Measurements from ENCODE around the gene KDM2B.
"Not testable (repeated sequence)": the region's sequence is repeated elsewhere in the genome, so short reads cannot be mapped to it uniquely, and the experiment has no call there.

The KDM2B gene

DNA sequence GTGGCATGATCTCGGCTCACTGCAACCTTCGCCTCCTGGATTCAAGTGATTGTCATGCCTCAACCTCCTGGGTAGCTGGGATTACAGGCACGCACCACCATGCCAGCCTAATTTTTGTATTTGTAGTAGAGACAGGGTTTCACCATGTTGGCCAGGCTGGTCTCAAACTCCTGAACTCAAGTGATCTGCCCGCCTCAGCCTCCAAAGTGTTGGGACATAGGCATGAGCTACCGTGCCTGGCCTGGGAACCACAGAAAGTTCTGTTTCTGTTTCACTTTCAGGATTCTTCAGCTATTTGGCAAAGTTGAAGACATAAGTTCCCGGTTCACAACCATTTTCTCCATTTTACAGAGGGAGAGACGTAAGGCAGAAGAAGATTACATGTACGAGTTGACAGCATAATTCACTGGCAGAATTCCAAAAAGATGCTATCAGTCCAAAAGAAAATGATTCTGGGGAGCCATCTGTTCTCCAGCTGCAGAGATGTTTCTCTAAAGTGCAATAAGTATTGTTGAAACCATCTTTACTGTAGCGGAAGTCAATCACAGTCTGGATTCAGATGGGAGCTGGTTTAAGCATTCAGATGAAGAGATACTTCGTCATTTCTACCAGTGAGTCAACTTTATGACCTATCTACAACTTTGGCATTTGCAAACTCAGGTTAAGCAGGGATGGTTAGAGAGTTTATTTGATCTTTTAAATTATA lies 189.1 kb downstream of the KDM2B start:
- Histone ChIP-seq H4K20me1 (ENCODE audit: insufficient read depth, low read length) (no peaks in the 10 kb centered on the region), H3K9me3 (ENCODE audit: low read length) (no peaks in the 10 kb centered on the region), H3K4me2 (ENCODE audit: low read length) (no peak overlapping the region), H3K4me1 (ENCODE audit: insufficient read depth, low read length, severe bottlenecking) (no peaks in the 10 kb centered on the region), H3K27me3 (ENCODE audit: insufficient read depth, low read length) (no peaks in the 10 kb centered on the region), H3K36me3 (ENCODE audit: insufficient read depth, low read length) (no peaks in the 10 kb centered on the region), H3K4me3 (ENCODE audit: low read depth, low read length, poor library complexity, severe bottlenecking) (no peak overlapping the region), H3K27ac (ENCODE audit: low read depth, low read length, poor library complexity, severe bottlenecking) (no peak overlapping the region), H3K9ac (ENCODE audit: low read length) (no peak overlapping the region), H2AFZ (ENCODE audit: low read length) (no peak overlapping the region), H3K9me2 (ENCODE audit: low read depth, low read length) (no peaks in the 10 kb centered on the region), H3F3A (ENCODE audit: insufficient read depth, low read length) (no peaks in the 10 kb centered on the region), H3K79me2 (ENCODE audit: insufficient read depth, low read length) (no peaks in the 10 kb centered on the region)
- no peak for TF ChIP-seq EZH2 (IDR thresholded peaks at IDR 0.05; ENCODE audit: borderline replicate concordance, low read length)
- TF ChIP-seq, protein P1, sequence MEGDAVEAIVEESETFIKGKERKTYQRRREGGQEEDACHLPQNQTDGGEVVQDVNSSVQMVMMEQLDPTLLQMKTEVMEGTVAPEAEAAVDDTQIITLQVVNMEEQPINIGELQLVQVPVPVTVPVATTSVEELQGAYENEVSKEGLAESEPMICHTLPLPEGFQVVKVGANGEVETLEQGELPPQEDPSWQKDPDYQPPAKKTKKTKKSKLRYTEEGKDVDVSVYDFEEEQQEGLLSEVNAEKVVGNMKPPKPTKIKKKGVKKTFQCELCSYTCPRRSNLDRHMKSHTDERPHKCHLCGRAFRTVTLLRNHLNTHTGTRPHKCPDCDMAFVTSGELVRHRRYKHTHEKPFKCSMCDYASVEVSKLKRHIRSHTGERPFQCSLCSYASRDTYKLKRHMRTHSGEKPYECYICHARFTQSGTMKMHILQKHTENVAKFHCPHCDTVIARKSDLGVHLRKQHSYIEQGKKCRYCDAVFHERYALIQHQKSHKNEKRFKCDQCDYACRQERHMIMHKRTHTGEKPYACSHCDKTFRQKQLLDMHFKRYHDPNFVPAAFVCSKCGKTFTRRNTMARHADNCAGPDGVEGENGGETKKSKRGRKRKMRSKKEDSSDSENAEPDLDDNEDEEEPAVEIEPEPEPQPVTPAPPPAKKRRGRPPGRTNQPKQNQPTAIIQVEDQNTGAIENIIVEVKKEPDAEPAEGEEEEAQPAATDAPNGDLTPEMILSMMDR (IDR thresholded peaks at IDR 0.05; ENCODE audit: low read length) = no peak

DNA sequence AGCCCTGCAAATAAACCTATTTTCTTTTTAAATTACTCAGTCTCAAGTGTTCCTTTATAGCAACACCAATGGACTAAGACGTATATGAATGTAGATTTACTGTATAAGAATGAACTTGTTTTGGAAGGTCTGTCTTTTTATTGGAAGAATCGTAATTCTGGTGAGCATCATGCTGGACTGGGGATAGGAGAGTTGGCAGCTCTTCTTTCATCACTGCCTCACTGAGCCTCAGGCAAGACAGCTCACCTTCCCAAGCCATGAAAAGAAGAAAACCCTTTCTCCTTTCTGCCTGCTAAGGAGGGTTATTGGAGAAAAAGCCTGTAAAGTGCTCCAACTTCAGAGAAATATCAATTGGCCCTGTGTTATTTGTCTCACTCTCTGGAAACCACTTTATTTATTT lies 190.0 kb downstream of the KDM2B start:
- Histone ChIP-seq H3K36me3 (ENCODE audit: insufficient read depth, low read length) (no peaks in the 10 kb centered on the region), H3K9me2 (ENCODE audit: low read depth, low read length) (no peaks in the 10 kb centered on the region), H3K27me3 (ENCODE audit: insufficient read depth, low read length) (no peaks in the 10 kb centered on the region), H4K20me1 (ENCODE audit: insufficient read depth, low read length) (no peaks in the 10 kb centered on the region), H3K4me1 (ENCODE audit: insufficient read depth, low read length, severe bottlenecking) (no peaks in the 10 kb centered on the region), H3K27ac (ENCODE audit: low read depth, low read length, poor library complexity, severe bottlenecking) (no peak overlapping the region), H3K9ac (ENCODE audit: low read length) (no peak overlapping the region), H3F3A (ENCODE audit: insufficient read depth, low read length) (no peaks in the 10 kb centered on the region), H3K9me3 (ENCODE audit: low read length) (no peaks in the 10 kb centered on the region), H2AFZ (ENCODE audit: low read length) (no peak overlapping the region), H3K4me2 (ENCODE audit: low read length) (no peak overlapping the region), H3K4me3 (ENCODE audit: low read depth, low read length, poor library complexity, severe bottlenecking) (no peak overlapping the region), H3K79me2 (ENCODE audit: insufficient read depth, low read length) (no peaks in the 10 kb centered on the region)
- TF ChIP-seq, protein P1 (IDR thresholded peaks at IDR 0.05; ENCODE audit: low read length) = no peak
- no peak for TF ChIP-seq EZH2 (IDR thresholded peaks at IDR 0.05; ENCODE audit: borderline replicate concordance, low read length)

DNA sequence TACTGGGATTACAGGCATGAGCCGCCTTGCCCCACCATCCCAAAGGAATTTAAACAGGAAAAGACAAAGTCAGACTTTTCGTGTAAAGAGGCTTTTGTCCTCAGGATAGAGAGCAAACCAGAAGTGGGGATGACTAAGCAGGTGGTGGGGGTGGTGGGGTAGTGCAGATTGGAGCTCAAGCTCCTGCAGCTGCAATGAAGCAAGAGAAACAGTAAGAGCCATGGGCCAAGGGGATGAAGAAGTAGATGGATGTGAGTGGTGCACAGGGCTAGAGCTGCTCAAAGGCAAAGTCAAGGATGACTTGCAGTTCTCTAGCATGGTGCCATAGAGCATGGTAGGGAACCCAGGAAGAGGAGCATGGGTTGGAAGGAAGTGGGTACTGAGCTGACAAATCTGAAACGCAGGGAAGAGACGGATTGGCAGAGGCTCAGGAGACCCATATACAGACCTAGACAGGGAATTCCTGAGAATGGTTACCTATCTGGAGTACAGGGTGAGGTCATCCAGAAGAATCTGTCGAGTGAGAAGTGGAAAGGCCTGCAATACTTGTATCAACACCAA lies 192.3 kb downstream of the KDM2B start:
- Histone ChIP-seq H3F3A (ENCODE audit: insufficient read depth, low read length) (no peaks in the 10 kb centered on the region), H3K4me3 (ENCODE audit: low read depth, low read length, poor library complexity, severe bottlenecking) (no peak overlapping the region), H3K4me1 (ENCODE audit: insufficient read depth, low read length, severe bottlenecking) (no peaks in the 10 kb centered on the region), H4K20me1 (ENCODE audit: insufficient read depth, low read length) (no peaks in the 10 kb centered on the region), H2AFZ (ENCODE audit: low read length) (no peak overlapping the region), H3K9ac (ENCODE audit: low read length) (no peak overlapping the region), H3K36me3 (ENCODE audit: insufficient read depth, low read length) (no peaks in the 10 kb centered on the region), H3K79me2 (ENCODE audit: insufficient read depth, low read length) (no peaks in the 10 kb centered on the region), H3K4me2 (ENCODE audit: low read length) (no peak overlapping the region), H3K9me3 (ENCODE audit: low read length) (no peaks in the 10 kb centered on the region), H3K27ac (ENCODE audit: low read depth, low read length, poor library complexity, severe bottlenecking) (no peak overlapping the region), H3K9me2 (ENCODE audit: low read depth, low read length) (no peaks in the 10 kb centered on the region), H3K27me3 (ENCODE audit: insufficient read depth, low read length) (no peaks in the 10 kb centered on the region)
- TF ChIP-seq EZH2 (IDR thresholded peaks at IDR 0.05; ENCODE audit: borderline replicate concordance, low read length) = no peak
- TF ChIP-seq, protein P1 (IDR thresholded peaks at IDR 0.05; ENCODE audit: low read length) = no peak

DNA sequence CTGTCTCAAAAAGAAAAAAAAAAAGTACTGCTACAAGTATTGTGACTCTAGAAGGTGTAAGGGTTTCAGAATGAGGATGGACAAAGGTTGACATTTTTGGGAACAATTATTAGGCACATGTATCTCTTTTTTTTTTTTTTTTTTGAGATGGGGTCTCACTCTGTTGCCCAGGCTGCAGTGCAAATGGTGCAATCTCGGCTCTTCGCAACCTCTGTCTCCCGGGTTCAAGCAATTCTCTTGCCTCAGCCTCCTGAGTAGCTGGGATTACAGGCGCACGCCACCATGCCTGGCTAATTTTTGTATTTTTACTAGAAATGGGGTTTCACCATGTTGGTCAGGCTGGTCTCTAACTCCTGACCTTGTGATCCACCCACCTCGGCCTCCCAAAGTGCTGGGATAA lies 195.9 kb downstream of the KDM2B start:
- H3F3A ChIP-seq (ENCODE audit: insufficient read depth, low read length); H3K27me3 ChIP-seq (ENCODE audit: insufficient read depth, low read length); H3K9ac ChIP-seq (ENCODE audit: low read length); H3K27ac ChIP-seq (ENCODE audit: low read depth, low read length, poor library complexity, severe bottlenecking); H3K79me2 ChIP-seq (ENCODE audit: insufficient read depth, low read length); H3K4me1 ChIP-seq (ENCODE audit: insufficient read depth, low read length, severe bottlenecking); H4K20me1 ChIP-seq (ENCODE audit: insufficient read depth, low read length); H3K36me3 ChIP-seq (ENCODE audit: insufficient read depth, low read length); H3K9me2 ChIP-seq (ENCODE audit: low read depth, low read length); H3K9me3 ChIP-seq (ENCODE audit: low read length); H2AFZ ChIP-seq (ENCODE audit: low read length); H3K4me3 ChIP-seq (ENCODE audit: low read depth, low read length, poor library complexity, severe bottlenecking); H3K4me2 ChIP-seq (ENCODE audit: low read length): not testable (repeated sequence)
